Measurements from ENCODE around the gene ARHGAP19.

The ARHGAP19 gene

DNA sequence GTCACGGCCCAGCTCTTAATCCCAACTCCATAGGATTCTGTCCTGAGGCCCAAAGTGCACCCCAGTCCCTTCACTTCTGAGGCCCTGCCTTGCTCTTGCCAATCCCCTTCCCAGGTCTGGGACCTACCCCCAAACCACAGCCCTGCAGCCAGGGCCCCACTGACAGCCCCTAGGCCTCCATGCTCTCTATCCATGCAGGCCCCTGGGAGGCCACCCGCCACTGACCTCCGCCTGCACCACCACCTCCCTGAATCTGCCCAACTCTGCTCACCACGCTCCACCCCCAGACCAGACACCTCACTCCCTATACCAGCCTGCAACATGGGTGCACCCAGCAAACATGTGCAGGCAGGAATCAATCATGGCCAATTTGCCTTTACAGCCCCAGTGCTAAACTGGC is 116.9 kb downstream of the ARHGAP19 start:
- H3K4me3 ChIP-seq (replicated peaks; ENCODE audit: insufficient read depth, low read length): no peak overlapping the region
- DNase-seq (ENCODE audit: low read depth in 1 of 2, low spot score in 1 of 2): no peak
- peaks cover 45% of the 10 kb centered on the region for H3K27me3 ChIP-seq (ENCODE audit: insufficient read depth, poor library complexity, severe bottlenecking)
- no peak overlapping the region for H3K27ac ChIP-seq (replicated peaks)
- TF ChIP-seq REST (IDR thresholded peaks at IDR 0.05; ENCODE audit: insufficient replicate concordance, low read depth): no peak
- TF ChIP-seq GABPA (IDR thresholded peaks at IDR 0.05; ENCODE audit: low read depth): no peak
- TF ChIP-seq, protein P1, sequence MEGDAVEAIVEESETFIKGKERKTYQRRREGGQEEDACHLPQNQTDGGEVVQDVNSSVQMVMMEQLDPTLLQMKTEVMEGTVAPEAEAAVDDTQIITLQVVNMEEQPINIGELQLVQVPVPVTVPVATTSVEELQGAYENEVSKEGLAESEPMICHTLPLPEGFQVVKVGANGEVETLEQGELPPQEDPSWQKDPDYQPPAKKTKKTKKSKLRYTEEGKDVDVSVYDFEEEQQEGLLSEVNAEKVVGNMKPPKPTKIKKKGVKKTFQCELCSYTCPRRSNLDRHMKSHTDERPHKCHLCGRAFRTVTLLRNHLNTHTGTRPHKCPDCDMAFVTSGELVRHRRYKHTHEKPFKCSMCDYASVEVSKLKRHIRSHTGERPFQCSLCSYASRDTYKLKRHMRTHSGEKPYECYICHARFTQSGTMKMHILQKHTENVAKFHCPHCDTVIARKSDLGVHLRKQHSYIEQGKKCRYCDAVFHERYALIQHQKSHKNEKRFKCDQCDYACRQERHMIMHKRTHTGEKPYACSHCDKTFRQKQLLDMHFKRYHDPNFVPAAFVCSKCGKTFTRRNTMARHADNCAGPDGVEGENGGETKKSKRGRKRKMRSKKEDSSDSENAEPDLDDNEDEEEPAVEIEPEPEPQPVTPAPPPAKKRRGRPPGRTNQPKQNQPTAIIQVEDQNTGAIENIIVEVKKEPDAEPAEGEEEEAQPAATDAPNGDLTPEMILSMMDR (IDR thresholded peaks at IDR 0.05; ENCODE audit: insufficient read depth, low read length): no peak
- TF ChIP-seq SPI1 (IDR thresholded peaks at IDR 0.05; ENCODE audit: borderline replicate concordance, low read depth): no peak
- no peak for TF ChIP-seq POLR2AphosphoS5 (IDR thresholded peaks at IDR 0.05; ENCODE audit: low read depth)

DNA sequence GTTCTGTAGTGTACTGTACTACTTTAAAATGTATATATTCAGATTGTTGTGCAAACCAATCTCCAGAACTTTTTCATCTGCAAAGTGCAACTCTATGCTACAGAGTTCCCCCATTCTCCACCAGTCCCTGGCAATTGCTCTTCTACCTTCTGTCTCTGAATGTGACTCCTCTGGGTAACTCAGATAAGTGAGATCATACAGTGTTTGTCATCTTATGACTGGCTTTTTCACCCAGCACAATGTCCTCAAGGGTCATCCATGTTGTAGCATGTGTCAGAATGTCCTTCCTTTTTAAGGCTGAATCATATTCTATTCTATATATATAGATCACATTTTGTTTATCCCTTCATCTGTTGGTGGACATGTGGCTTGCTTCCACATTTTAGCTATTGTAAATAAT is 117.5 kb downstream of the ARHGAP19 start:
- Histone ChIP-seq H3K4me3 (replicated peaks; ENCODE audit: insufficient read depth, low read length) (no peak overlapping the region), H3K27ac (replicated peaks) (no peak overlapping the region), H3K27me3 (ENCODE audit: insufficient read depth, poor library complexity, severe bottlenecking) (peaks cover 43% of the 10 kb centered on the region)
- TF ChIP-seq GABPA (IDR thresholded peaks at IDR 0.05; ENCODE audit: low read depth): no peak
- no peak for TF ChIP-seq POLR2AphosphoS5 (IDR thresholded peaks at IDR 0.05; ENCODE audit: low read depth)
- no peak for TF ChIP-seq SPI1 (IDR thresholded peaks at IDR 0.05; ENCODE audit: borderline replicate concordance, low read depth)
- TF ChIP-seq, protein P1 (IDR thresholded peaks at IDR 0.05; ENCODE audit: insufficient read depth, low read length): no peak
- no peak for TF ChIP-seq REST (IDR thresholded peaks at IDR 0.05; ENCODE audit: insufficient replicate concordance, low read depth)
- no peak for DNase-seq (ENCODE audit: low read depth in 1 of 2, low spot score in 1 of 2)

DNA sequence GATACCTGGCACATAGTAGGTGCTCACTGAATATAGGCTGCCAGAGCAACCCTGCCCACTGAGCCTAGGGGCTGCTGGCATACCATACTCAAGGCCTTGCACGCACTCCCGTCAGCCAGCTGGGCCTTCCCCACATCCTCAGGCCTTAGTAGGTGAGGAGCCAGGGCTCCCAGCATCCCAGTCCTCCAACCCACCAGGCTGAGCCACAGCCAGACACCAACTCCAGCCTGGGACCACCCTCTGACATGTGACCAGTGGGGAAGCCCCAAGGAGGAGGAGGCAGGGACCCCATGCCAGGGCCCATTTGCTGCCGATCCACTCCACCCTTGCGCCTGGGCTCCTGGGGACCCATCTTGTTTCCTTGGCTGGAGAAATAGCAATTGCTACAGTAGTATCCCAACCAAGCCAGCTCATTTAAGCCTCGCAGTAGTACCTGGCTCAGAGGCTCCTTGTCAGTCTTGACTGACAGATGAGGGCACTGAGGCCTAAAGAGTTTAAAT is 118.1 kb downstream of the ARHGAP19 start:
- DNase-seq (ENCODE audit: low read depth in 1 of 2, low spot score in 1 of 2): no peak
- peaks cover 41% of the 10 kb centered on the region for H3K27me3 ChIP-seq (ENCODE audit: insufficient read depth, poor library complexity, severe bottlenecking)
- no peak overlapping the region for H3K27ac ChIP-seq (replicated peaks)
- TF ChIP-seq GABPA (IDR thresholded peaks at IDR 0.05; ENCODE audit: low read depth) (no peak), REST (IDR thresholded peaks at IDR 0.05; ENCODE audit: insufficient replicate concordance, low read depth) (no peak), SPI1 (IDR thresholded peaks at IDR 0.05; ENCODE audit: borderline replicate concordance, low read depth) (no peak), POLR2AphosphoS5 (IDR thresholded peaks at IDR 0.05; ENCODE audit: low read depth) (no peak)
- TF ChIP-seq, protein P1 (IDR thresholded peaks at IDR 0.05; ENCODE audit: insufficient read depth, low read length): no peak
- no peak overlapping the region for H3K4me3 ChIP-seq (replicated peaks; ENCODE audit: insufficient read depth, low read length)
